ENCODE data around the gene FBXL20. TPM values are rescaled to one million over a fixed set of nuclear protein-coding genes. Genes with fewer than 3 reads are reported as not detected.
"Not testable (repeated sequence)": the region's sequence is repeated elsewhere in the genome, so short reads cannot be mapped to it uniquely, and the experiment has no call there.

The FBXL20 gene, protein sequence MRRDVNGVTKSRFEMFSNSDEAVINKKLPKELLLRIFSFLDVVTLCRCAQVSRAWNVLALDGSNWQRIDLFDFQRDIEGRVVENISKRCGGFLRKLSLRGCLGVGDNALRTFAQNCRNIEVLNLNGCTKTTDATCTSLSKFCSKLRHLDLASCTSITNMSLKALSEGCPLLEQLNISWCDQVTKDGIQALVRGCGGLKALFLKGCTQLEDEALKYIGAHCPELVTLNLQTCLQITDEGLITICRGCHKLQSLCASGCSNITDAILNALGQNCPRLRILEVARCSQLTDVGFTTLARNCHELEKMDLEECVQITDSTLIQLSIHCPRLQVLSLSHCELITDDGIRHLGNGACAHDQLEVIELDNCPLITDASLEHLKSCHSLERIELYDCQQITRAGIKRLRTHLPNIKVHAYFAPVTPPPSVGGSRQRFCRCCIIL
- 7.7 and 8.8 TPM in 2 replicates for total RNA-seq (2014; rRNA removed; shearing (Covaris generic))

DNA sequence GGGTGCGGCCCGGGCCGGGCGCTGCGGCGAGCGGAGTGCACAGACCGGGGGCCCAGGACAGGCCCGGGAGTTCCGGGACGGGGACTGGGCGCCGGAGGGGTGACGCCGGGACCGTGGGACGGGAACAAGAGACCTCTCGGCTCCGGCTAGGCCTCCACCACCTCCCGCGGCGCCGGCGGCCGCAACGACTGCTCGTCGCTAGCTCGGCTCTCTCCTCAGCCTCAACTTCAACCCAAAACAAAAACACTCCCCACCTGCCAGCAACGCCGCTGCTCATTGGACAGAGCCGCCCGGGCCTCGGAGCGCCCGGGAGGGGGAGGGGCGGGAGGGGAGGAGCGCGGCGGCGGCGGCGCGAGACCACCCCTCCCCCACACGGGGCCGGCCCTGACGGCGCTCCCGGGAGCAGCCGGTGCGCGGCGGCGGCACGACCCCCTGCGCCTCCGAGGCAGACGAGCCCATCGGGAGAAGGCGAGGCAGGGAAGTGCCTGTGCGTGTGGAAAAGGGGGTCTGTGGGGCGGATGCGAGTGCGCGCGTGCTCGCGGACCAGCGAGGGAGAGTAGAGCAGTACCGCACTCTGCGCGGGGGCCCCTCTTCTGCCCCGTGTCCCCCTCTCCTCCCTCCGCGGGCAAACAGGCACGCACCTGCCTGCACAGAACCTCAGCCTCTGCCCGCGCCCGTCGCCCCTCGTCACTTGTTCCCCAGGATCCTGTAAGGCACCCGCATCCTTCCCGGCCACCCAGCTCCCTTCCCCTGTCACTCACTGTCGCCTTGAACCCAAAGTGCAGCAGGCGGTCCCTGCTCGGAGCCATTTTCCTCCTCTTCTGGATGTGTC, at the start of gene FBXL20:
Gene FBXL20, minus strand, starts transcription at position 215 of the 832 bp plus-strand sequence. CDS start 224 bp downstream, outside the sequence.
- no peaks in the 10 kb centered on the region for H3K4me1 ChIP-seq
- peak; percentile 88 for DNase-seq
- peaks cover 4% of the 10 kb centered on the region; the same call in 1 of the 2 replicates for H3K36me3 ChIP-seq
- H3K27ac ChIP-seq: peak within 1 kb of the TSS; percentile 14; the same call in 1 of the 2 replicates
- no peaks in the 10 kb centered on the region for H3K27me3 ChIP-seq
- H3K4me3 ChIP-seq: peak within 1 kb of the TSS; percentile 97
- no peaks in the 10 kb centered on the region for H3K9me3 ChIP-seq (replicated peaks)

DNA sequence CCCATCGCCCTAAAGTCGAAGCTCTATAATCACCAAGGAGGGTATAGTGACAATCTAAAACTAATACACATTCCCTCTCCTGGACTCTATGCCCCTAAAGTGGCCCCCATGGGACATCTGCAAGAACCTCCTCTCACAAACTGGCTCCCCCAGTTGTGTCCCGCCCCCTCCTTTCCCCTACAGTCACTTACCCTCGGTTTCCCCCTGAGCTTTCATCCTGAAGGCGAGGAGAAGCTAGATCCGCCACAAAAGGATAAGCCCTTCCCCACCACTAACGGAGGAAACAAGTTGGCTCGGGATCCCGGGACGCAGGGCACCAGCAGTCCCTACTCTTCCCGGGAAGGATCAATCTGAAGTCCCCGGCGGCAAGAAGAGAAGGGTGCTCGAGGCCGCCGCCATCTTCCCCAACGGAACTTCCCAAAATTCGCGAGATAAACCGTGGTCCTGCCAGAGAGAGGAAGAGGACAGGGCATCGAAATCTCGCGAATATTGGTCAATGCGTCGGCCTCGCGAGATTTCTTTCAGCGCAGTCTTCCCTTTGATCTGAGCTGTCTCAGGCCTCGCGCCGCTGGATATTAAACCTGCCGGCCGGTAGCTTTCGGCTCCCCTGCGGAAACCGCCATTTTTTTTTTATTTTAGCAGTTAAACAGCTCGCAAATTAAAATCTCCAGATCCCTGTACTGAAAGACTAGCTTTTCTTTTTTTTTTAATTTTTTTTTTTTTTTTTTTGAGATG, 49.6 kb upstream of the FBXL20 start, which contains the start of gene MED1:
Gene MED1, minus strand, starts transcription at position 417 of the 735 bp plus-strand sequence. Its CDS starts 201 bp downstream, at position 216.
- H3K27ac ChIP-seq: peak within 1 kb of the TSS; percentile 87
- H3K9me3 ChIP-seq (replicated peaks): no peaks in the 10 kb centered on the region
- no peaks in the 10 kb centered on the region for H3K27me3 ChIP-seq

DNA sequence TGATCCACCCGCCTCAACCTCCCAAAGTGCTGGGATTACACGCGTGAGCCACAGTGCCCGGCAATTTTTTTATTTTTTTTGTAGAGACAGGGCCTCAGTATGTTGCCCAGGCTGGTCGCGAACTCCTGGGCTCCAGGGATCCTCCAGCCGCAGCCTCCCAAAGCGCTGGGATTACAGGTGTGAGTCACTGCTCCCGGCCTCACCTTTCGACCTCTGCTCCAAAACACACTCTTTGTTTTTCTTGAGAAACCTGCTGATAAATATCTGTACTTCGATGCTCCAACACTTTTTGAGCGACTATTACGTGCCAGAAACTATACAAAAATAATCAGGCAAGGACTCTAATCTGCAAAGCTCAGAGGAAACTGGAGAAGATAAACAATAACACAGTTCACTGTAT, 48.6 kb upstream of the FBXL20 start:
- peak overlapping the region; percentile 87 for H3K27ac ChIP-seq

More for the DNA sequence above, 49.6 kb upstream of the FBXL20 start, which contains the start of gene MED1:
- peak; percentile 96 to 99 for DNase-seq
- Histone ChIP-seq H3K4me1 (peaks cover 2% of the 10 kb centered on the region; the same call in 1 of the 2 replicates), H3K36me3 (peaks cover 15% of the 10 kb centered on the region), H3K4me3 (peak within 1 kb of the TSS; percentile 88)

DNA sequence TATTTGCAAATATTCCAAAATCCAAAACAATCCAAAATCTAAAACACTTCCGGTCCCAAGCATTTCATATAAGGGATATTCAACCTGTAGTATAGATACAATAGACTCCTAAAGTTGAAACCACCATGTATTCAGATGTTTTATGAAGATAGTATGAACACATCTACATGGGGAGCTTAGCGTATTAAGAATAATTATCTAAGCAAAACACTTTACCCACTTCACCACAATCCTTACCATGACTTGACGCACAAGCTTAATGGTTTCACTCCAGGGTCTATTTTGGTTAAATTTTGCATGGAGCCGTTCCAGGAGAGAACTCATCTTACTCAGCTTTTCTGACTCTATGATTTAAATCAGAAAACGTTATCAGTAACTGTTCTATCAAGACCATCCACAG, 46.1 kb upstream of the FBXL20 start:
- no peak overlapping the region for H3K27ac ChIP-seq
- H3K4me3 ChIP-seq: no peak overlapping the region
- H3K27me3 ChIP-seq: no peaks in the 10 kb centered on the region
- peaks cover 2% of the 10 kb centered on the region; the same call in 1 of the 2 replicates for H3K4me1 ChIP-seq
- no peaks in the 10 kb centered on the region for H3K9me3 ChIP-seq (replicated peaks)
- H3K36me3 ChIP-seq: peaks cover 38% of the 10 kb centered on the region
- no peak for DNase-seq

More for the DNA sequence above, 48.6 kb upstream of the FBXL20 start:
- Histone ChIP-seq H3K27me3 (no peaks in the 10 kb centered on the region), H3K36me3 (peaks cover 22% of the 10 kb centered on the region), H3K4me3 (peak overlapping the region; percentile 88), H3K4me1 (peaks cover 2% of the 10 kb centered on the region; the same call in 1 of the 2 replicates), H3K9me3 (replicated peaks) (no peaks in the 10 kb centered on the region)
- no peak for DNase-seq

DNA sequence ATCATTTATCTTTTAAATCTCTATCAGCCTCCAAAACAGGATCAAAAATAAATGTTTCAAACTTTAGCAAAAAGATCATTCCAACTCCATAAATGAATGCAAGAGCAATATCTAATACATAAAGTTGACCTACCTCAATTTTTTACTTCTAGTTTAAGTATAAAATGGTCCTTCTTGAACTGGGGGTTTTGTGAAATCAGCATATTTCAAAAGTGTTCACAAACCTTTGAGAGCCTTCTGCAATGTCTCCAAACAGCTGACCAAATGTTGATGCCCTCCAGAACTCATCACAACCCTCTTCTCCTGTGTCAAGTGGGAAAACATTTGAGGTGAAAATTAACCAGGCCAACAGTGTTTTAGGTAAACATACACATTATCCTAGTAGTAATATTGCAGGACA, 41.9 kb upstream of the FBXL20 start:
- Histone ChIP-seq H3K27me3 (no peaks in the 10 kb centered on the region), H3K4me1 (no peaks in the 10 kb centered on the region), H3K9me3 (replicated peaks) (no peaks in the 10 kb centered on the region), H3K36me3 (peaks cover 77% of the 10 kb centered on the region), H3K27ac (no peak overlapping the region), H3K4me3 (no peak overlapping the region)
- no peak for DNase-seq

DNA sequence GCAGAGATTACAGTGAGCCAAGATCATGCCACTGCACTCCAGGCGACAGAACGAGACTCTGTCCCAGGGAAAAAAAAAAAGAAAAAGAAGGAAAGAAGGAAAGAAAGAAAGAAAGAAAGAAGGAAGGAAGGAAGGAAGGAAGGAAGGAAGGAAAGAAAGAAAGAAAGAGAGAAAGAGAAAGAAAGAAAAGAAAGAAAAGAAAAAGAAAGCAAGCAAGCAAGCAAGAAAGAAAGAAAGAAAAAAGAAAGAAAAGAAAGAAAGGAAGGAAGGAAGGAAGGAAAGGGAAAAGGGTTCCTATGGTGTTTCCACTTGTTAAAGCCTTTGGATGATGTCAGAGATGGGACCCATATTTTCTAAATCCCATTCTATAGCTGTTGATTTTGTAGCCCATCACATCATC, 38.4 kb upstream of the FBXL20 start:
- H3K4me1 ChIP-seq; H3K27ac ChIP-seq; H3K9me3 ChIP-seq (replicated peaks); DNase-seq; H3K4me3 ChIP-seq; H3K27me3 ChIP-seq: not testable (repeated sequence)
- peaks cover 56% of the 10 kb centered on the region for H3K36me3 ChIP-seq

DNA sequence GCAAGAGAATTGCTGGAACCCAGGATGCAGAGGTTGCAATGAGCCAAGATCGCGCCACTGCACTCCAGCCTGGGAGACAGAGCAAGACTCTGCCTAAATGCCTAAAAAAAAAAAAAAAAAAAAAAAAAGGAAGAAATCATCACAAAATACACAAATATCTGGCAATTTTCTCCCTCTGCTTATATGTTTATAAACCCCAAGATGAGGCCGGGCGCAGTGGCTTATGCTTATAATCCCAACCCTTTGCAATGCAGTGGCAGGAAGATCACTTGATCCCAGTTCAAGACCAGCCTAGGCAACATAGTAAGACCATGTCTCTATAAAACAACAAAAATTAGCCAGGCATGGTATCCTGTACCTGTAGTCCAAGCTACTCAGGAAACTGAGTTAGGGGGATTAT, 28.2 kb upstream of the FBXL20 start:
- no peaks in the 10 kb centered on the region for H3K9me3 ChIP-seq (replicated peaks)
- H3K4me3 ChIP-seq: no peak overlapping the region
- no peak for DNase-seq
- H3K27ac ChIP-seq: no peak overlapping the region
- no peaks in the 10 kb centered on the region for H3K4me1 ChIP-seq
- peaks cover 68% of the 10 kb centered on the region for H3K36me3 ChIP-seq
- no peaks in the 10 kb centered on the region for H3K27me3 ChIP-seq

DNA sequence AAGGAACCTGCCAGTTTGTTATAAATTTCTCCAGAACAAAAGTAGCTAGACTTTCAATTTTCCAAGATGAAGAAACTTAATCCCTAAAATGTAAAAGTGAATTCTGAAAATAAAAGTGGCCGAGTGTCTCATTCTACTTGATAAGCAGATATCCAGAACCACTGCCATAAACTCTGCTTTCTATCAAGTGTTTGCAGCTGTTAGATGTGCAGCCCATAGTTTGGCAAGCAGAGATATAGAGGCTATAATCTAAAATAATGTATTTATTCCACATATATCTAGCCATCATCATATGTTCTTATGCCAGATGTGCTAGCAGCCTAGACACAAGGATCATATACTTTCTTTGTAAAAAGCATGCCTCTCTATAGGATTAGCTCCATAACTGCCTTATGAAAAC, 14.7 kb upstream of the FBXL20 start:
- DNase-seq: no peak
- H3K9me3 ChIP-seq (replicated peaks): no peaks in the 10 kb centered on the region
- H3K27ac ChIP-seq: no peak overlapping the region
- H3K4me3 ChIP-seq: no peak overlapping the region
- no peaks in the 10 kb centered on the region for H3K4me1 ChIP-seq
- peaks cover 57% of the 10 kb centered on the region for H3K36me3 ChIP-seq
- no peaks in the 10 kb centered on the region for H3K27me3 ChIP-seq

DNA sequence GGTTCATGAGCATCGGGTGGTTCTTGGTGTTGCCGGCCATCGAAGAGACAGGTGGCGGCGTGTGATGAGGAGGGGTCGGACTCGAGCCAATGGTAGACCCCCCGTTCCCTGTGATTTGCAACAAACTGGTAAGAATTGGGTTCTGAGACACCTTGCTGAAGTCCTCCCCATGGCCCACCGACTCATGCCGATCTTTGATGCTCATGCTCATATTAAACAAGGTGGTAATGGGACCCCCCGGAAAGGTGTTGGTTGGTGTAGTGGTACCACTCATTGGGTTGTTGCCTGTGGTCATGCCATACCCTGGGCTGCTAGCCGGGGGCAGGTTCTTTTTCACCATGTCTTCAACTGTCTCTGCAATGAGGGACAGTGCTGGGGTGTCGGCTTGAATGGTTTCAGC, 8.9 kb upstream of the FBXL20 start:
- Histone ChIP-seq H3K27ac (no peak overlapping the region), H3K4me1 (no peaks in the 10 kb centered on the region), H3K4me3 (no peak overlapping the region), H3K36me3 (peaks cover 62% of the 10 kb centered on the region), H3K27me3 (no peaks in the 10 kb centered on the region), H3K9me3 (replicated peaks) (no peaks in the 10 kb centered on the region)
- DNase-seq: no peak

DNA sequence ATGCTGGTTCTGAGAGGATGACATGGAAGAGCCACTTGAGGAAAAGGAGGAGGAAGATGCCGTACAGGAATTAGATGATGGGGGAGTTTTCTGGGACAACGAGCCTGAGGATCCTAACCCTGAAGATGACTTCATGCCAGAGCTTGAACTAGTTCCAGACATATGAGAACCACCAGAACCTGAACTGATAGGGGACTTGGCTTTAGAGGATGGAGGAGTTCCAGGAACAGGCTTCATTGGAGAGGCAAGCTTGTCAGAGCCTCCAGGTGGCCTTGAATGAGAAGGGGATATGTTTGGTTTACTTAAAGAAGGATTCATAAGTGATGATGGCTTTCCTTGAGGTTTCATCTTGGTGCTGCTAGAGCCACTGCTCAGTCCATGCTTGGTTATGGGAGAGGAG, 6.9 kb upstream of the FBXL20 start:
- no peaks in the 10 kb centered on the region for H3K4me1 ChIP-seq
- H3K36me3 ChIP-seq: peaks cover 49% of the 10 kb centered on the region
- DNase-seq: no peak
- no peaks in the 10 kb centered on the region for H3K27me3 ChIP-seq
- no peak overlapping the region for H3K4me3 ChIP-seq
- no peak overlapping the region for H3K27ac ChIP-seq
- H3K9me3 ChIP-seq (replicated peaks): no peaks in the 10 kb centered on the region

DNA sequence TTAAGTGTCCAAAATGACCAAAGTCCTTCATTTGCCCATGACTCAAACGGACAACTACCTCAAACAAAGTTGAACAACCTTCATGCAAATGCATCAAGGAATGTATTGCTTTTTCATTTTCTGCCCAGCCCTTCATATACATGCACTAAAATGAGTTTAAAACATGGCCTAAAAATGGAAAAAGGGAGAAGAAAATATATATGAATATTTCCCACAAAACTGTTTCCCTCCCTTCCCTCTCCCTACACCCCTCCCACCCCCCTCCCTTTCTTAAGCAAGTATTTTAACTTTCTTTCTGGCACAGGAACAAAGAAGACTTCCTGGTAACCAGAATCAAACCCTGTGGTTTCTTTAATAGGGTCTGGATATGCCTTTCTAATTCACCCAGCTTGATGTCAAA, 5.5 kb upstream of the FBXL20 start:
- H3K27ac ChIP-seq: no peak overlapping the region
- no peaks in the 10 kb centered on the region for H3K4me1 ChIP-seq
- DNase-seq: no peak
- no peak overlapping the region for H3K4me3 ChIP-seq
- no peaks in the 10 kb centered on the region for H3K27me3 ChIP-seq
- H3K36me3 ChIP-seq: peaks cover 42% of the 10 kb centered on the region
- no peaks in the 10 kb centered on the region for H3K9me3 ChIP-seq (replicated peaks)

DNA sequence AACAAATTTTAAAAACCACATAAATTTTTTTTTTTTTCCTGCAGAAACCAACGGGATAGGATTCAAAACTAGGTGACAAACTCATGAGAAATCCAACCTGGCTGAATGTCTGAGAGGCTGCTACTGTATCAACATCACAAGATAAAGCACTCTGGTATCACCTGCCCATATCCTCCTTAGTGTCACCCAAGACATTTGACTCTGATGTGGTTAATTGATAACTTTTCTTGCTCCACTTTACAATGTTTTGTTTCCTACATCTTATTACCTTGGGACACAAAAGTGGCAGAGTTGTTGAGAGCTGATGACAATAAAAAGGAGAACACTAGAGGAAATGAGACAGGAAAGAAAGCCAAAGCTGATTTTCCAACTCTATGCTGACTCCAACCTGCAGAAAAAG, 4.0 kb upstream of the FBXL20 start:
- peaks cover 31% of the 10 kb centered on the region for H3K36me3 ChIP-seq
- no peaks in the 10 kb centered on the region for H3K9me3 ChIP-seq (replicated peaks)
- no peak overlapping the region for H3K27ac ChIP-seq
- DNase-seq: no peak
- no peaks in the 10 kb centered on the region for H3K4me1 ChIP-seq
- no peaks in the 10 kb centered on the region for H3K27me3 ChIP-seq
- H3K4me3 ChIP-seq: no peak overlapping the region

DNA sequence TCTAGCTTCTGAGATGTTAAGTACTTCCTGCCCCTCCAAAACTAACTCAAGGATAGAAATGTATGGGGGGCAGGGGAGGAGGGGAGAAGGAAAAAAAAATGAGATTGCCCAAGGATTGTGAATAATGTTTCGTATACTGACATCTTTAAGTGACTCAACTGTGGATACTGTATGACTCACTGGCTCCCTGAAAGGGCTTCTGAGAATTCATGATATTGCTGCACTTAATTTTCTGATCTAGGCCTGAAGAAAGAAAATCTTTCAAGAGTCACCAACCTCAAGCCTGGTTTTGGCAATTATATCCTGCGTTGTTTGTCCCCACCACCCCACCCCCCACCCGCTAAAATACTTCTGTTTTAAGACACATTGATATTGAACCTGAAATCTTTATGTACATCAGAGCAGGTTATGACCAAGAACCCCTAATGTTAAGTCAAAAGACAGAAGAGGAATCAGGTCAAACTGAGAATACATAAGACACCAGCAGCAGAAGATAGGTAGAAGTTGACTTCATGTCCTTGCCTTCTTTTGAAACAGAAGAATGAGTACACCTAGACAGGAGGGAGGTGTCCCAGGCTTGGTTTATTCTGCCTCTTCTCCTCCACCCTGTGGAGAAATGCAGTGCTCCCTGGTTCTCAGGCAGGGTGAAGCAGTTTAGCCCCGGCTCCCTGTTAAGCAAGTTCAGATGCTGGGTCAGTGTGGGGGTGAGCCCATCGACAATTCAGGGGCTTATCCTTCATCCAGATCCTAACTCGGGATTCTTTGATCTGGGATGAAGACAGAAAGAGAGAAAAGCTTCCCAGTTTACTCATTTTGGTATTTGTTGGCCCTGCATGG, 3.3 kb upstream of the FBXL20 start:
- H3K27ac ChIP-seq: no peak overlapping the region
- no peaks in the 10 kb centered on the region for H3K4me1 ChIP-seq
- peaks cover 24% of the 10 kb centered on the region for H3K36me3 ChIP-seq
- DNase-seq: no peak
- H3K27me3 ChIP-seq: no peaks in the 10 kb centered on the region
- no peaks in the 10 kb centered on the region for H3K9me3 ChIP-seq (replicated peaks)
- no peak overlapping the region for H3K4me3 ChIP-seq
